HCT116 (cell line): ENCODE measurements around the gene MICALL2.

ENCODE experiments used
- CBX3 ChIP-seq: IDR thresholded peaks from 2 replicates; pipeline ENCODE4 v1.6.1; 2012; ENCODE audit warnings: low read depth
- POLR2AphosphoS5 ChIP-seq: IDR thresholded peaks from 2 replicates; pipeline ENCODE4 v1.6.1; 2011; ENCODE audit warnings: mild to moderate bottlenecking, low read depth, low read length, moderate library complexity
- SRF ChIP-seq: IDR thresholded peaks from 2 replicates; pipeline ENCODE4 v1.6.1; 2012; ENCODE audit warnings: low read depth
- TCF7L2 ChIP-seq: IDR thresholded peaks from 2 replicates; pipeline ENCODE4 v1.7.0; 2011; ENCODE audit warnings: borderline replicate concordance, inconsistent platforms; ENCODE audit not compliant: insufficient read depth, insufficient read length; ENCODE audit errors: extremely low read depth
- TF ChIP-seq, protein P1 (sequence below), 3 experiments: fragments of 200-600 bp in 1 of 3; sonication (generic) in 1 of 3; IDR thresholded peaks in 2 of 3; conservative IDR thresholded peaks in 1 of 3; 2 replicates each; pipeline ENCODE4 v1.5.1; 2012 to 2017; ENCODE audit warnings: low read depth in 2 of 3, low read length in 2 of 3, antibody characterized with exemption in 1 of 3, borderline replicate concordance in 1 of 3, control low read depth in 1 of 3, mild to moderate bottlenecking in 1 of 3, mixed read lengths in 1 of 3, mixed run types in 1 of 3, moderate library complexity in 1 of 3; ENCODE audit not compliant: insufficient read depth in 1 of 3
- TF ChIP-seq, protein P2 (sequence below): IDR thresholded peaks from 2 replicates; pipeline ENCODE4 v1.6.1; 2012

DNA sequence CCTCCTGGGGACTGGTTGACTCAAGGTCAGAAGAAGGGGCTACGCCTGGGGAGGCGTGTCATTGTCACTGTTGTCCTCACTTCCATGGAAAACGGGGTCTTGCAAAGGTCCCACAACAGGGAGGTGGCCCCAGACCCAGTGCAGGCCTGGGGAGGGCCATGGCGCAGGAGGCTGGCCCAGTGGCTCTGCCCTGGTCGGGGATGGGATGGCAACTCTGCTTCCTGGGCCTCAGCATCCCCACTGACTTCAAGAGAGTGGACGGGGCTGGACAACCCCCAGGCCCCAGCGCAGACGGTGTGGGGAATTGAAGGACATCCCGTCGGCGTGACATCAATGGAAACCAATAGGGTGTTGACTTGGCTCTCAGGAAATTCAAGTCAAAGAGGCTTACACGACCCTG lies 35.2 kb downstream of the MICALL2 start:
- TF ChIP-seq, protein P1, sequence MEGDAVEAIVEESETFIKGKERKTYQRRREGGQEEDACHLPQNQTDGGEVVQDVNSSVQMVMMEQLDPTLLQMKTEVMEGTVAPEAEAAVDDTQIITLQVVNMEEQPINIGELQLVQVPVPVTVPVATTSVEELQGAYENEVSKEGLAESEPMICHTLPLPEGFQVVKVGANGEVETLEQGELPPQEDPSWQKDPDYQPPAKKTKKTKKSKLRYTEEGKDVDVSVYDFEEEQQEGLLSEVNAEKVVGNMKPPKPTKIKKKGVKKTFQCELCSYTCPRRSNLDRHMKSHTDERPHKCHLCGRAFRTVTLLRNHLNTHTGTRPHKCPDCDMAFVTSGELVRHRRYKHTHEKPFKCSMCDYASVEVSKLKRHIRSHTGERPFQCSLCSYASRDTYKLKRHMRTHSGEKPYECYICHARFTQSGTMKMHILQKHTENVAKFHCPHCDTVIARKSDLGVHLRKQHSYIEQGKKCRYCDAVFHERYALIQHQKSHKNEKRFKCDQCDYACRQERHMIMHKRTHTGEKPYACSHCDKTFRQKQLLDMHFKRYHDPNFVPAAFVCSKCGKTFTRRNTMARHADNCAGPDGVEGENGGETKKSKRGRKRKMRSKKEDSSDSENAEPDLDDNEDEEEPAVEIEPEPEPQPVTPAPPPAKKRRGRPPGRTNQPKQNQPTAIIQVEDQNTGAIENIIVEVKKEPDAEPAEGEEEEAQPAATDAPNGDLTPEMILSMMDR (IDR thresholded peaks at IDR 0.05 in 2 of 3, conservative IDR thresholded peaks at IDR 0.05 in 1 of 3; ENCODE audit: borderline replicate concordance in 1 of 3, insufficient read depth in 1 of 3, low read depth in 2 of 3, low read length in 2 of 3) = no peak
- TF ChIP-seq POLR2AphosphoS5 (no peak), CBX3 (no peak), TCF7L2 (no peak), SRF (no peak)
- TF ChIP-seq, protein P2, sequence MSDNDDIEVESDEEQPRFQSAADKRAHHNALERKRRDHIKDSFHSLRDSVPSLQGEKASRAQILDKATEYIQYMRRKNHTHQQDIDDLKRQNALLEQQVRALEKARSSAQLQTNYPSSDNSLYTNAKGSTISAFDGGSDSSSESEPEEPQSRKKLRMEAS = no peak
